GM12865 (cell line): ENCODE measurements around the gene CTNNA3.
"Not testable (repeated sequence)": the region's sequence is repeated elsewhere in the genome, so short reads cannot be mapped to it uniquely, and the experiment has no call there.

Experiments used
- DNase-seq: peaks from one replicate; pipeline ENCODE4 v3.0.0; 2010; ENCODE audit warnings: low read depth
- H3K4me3 ChIP-seq: 2 replicates; pipeline ENCODE4 v1.5.1; 2011; ENCODE audit warnings: mild to moderate bottlenecking, low read depth, low read length, control low read depth
- CTCF ChIP-seq: IDR thresholded peaks from 2 replicates; pipeline ENCODE4 v1.5.1; 2011; ENCODE audit warnings: low read length, control low read depth, low read depth, inconsistent platforms; ENCODE audit not compliant: insufficient read depth; ENCODE audit errors: missing control alignments

The CTNNA3 gene

GRCh38 chr10:67211680-67212079 lies 484.3 kb downstream of the CTNNA3 start:
- no peak for DNase-seq
- H3K4me3 ChIP-seq, result no peak overlapping the region
- TF ChIP-seq CTCF, result no peak

GRCh38 chr10:67207923-67208322 lies 488.1 kb downstream of the CTNNA3 start:
- DNase-seq, H3K4me3 ChIP-seq: not testable (repeated sequence)

GRCh38 chr10:67200913-67201564 lies 495.0 kb downstream of the CTNNA3 start:
- no peak for DNase-seq
- no peak overlapping the region for H3K4me3 ChIP-seq
- no peak for TF ChIP-seq CTCF

- TF ChIP-seq CTCF, result no peak
Observed at GRCh38 chr10:67175354-67175753, 520.6 kb downstream of the CTNNA3 start.

GRCh38 chr10:67173787-67174186 lies 522.2 kb downstream of the CTNNA3 start:
- TF ChIP-seq CTCF, result no peak
- no peak for DNase-seq
- no peak overlapping the region for H3K4me3 ChIP-seq

More at GRCh38 chr10:67175354-67175753, 520.6 kb downstream of the CTNNA3 start:
- H3K4me3 ChIP-seq, result no peak overlapping the region
- no peak for DNase-seq

GRCh38 chr10:67171970-67172369 lies 524.0 kb downstream of the CTNNA3 start:
- no peak for DNase-seq
- no peak for TF ChIP-seq CTCF
- no peak overlapping the region for H3K4me3 ChIP-seq

- no peak overlapping the region for H3K4me3 ChIP-seq
- no peak for TF ChIP-seq CTCF
- no peak for DNase-seq
Observed at GRCh38 chr10:67156239-67156638, 539.8 kb downstream of the CTNNA3 start.
